Measurements from ENCODE around the gene SORBS1.

- TF ChIP-seq POLR2A (IDR thresholded peaks at IDR 0.05) (no peak), CTCF (IDR thresholded peaks at IDR 0.05) (no peak), EP300 (IDR thresholded peaks at IDR 0.05) (no peak), POLR2AphosphoS5 (IDR thresholded peaks at IDR 0.05) (no peak)
These were observed 36.1 kb downstream of the SORBS1 start for GRCh38 chr10:95525033-95525418.
